ENCODE measurements around the gene TRIM24. TPM values are rescaled to one million over a fixed set of nuclear protein-coding genes. Genes with fewer than 3 reads are reported as not detected.

The TRIM24 gene
- total RNA-seq, 2 donors from 2014 or later = 4.7 to 9.1 TPM

- Histone ChIP-seq H3K9me3 (no peaks in the 10 kb centered on the region), H3K27ac (no peak overlapping the region), H3K27me3 (replicated peaks; ENCODE audit: insufficient read depth) (no peaks in the 10 kb centered on the region), H3K4me3 (no peak overlapping the region), H3K4me1 (ENCODE audit: control insufficient read depth in 1 of 2, low read depth in 2 of 2) (peaks cover 0 to 8% of the 10 kb centered on the region in 2 donors), H3K36me3 (no peaks in the 10 kb centered on the region)
- DNase-seq (ENCODE audit: low spot score) (no peak), ATAC-seq (ENCODE audit: insufficient number of reproducible peaks, low FRiP score, low read depth) (no peak)
- TF ChIP-seq, protein P1, sequence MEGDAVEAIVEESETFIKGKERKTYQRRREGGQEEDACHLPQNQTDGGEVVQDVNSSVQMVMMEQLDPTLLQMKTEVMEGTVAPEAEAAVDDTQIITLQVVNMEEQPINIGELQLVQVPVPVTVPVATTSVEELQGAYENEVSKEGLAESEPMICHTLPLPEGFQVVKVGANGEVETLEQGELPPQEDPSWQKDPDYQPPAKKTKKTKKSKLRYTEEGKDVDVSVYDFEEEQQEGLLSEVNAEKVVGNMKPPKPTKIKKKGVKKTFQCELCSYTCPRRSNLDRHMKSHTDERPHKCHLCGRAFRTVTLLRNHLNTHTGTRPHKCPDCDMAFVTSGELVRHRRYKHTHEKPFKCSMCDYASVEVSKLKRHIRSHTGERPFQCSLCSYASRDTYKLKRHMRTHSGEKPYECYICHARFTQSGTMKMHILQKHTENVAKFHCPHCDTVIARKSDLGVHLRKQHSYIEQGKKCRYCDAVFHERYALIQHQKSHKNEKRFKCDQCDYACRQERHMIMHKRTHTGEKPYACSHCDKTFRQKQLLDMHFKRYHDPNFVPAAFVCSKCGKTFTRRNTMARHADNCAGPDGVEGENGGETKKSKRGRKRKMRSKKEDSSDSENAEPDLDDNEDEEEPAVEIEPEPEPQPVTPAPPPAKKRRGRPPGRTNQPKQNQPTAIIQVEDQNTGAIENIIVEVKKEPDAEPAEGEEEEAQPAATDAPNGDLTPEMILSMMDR (IDR thresholded peaks at IDR 0.05) = no peak
These were observed 52.2 kb downstream of the TRIM24 start for GRCh38 chr7:138512092-138512858.

- H3K36me3 ChIP-seq = no peaks in the 10 kb centered on the region
- no peak overlapping the region for H3K27ac ChIP-seq
- ATAC-seq (ENCODE audit: insufficient number of reproducible peaks, low FRiP score, low read depth) = no peak
- H3K9me3 ChIP-seq = no peaks in the 10 kb centered on the region
- TF ChIP-seq, protein P1 (IDR thresholded peaks at IDR 0.05) = no peak
- H3K4me3 ChIP-seq = no peak overlapping the region
- no peak for DNase-seq (ENCODE audit: low spot score)
- no peaks in the 10 kb centered on the region for H3K27me3 ChIP-seq (replicated peaks; ENCODE audit: insufficient read depth)
- peaks cover 0 to 8% of the 10 kb centered on the region in 2 donors for H3K4me1 ChIP-seq (ENCODE audit: control insufficient read depth in 1 of 2, low read depth in 2 of 2)
These were observed 52.8 kb downstream of the TRIM24 start for GRCh38 chr7:138512885-138513284.

DNA sequence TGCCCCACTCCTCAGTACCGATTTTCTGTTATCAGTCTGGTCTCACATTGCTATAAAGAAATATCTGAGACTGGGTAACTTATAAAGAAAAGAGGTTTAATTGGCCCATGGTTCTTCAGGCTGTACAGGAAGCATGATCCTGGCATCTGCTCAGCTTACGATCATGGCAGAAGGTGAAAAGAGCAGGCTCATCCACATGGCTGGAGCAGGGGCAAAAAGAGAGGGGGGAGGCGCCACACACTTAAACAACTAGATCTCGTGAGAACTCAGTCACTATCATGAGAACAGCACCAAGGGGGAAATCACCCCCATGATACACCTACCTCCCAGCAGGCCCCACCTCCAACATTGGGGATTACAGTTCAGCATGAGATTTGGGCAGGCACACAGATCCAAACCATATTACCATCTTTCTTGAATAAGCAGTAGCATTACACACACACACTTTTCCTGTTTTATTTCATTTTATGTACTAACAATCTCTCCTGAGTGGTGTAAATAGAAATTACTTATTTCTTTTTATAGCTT, 53.3 kb downstream of the TRIM24 start:
- peaks cover under 1% of the 10 kb centered on the region for H3K36me3 ChIP-seq
- H3K27ac ChIP-seq = no peak overlapping the region
- TF ChIP-seq, protein P1 (IDR thresholded peaks at IDR 0.05) = no peak
- ATAC-seq (ENCODE audit: insufficient number of reproducible peaks, low FRiP score, low read depth) (no peak), DNase-seq (ENCODE audit: low spot score) (no peak)
- H3K4me1 ChIP-seq (ENCODE audit: control insufficient read depth in 1 of 2, low read depth in 2 of 2) = peaks cover 0 to 8% of the 10 kb centered on the region in 2 donors
- no peaks in the 10 kb centered on the region for H3K27me3 ChIP-seq (replicated peaks; ENCODE audit: insufficient read depth)
- H3K9me3 ChIP-seq = no peaks in the 10 kb centered on the region
- H3K4me3 ChIP-seq = no peak overlapping the region

GRCh38 chr7:138514044-138514443, 54.0 kb downstream of the TRIM24 start:
- peaks cover 3% of the 10 kb centered on the region for H3K36me3 ChIP-seq
- H3K4me1 ChIP-seq (ENCODE audit: control insufficient read depth in 1 of 2, low read depth in 2 of 2) = peaks cover 0 to 8% of the 10 kb centered on the region in 2 donors
- TF ChIP-seq, protein P1 (IDR thresholded peaks at IDR 0.05) = no peak
- ATAC-seq (ENCODE audit: insufficient number of reproducible peaks, low FRiP score, low read depth) (no peak), DNase-seq (ENCODE audit: low spot score) (no peak)
- H3K27me3 ChIP-seq (replicated peaks; ENCODE audit: insufficient read depth) = no peaks in the 10 kb centered on the region
- H3K9me3 ChIP-seq = no peaks in the 10 kb centered on the region
- H3K4me3 ChIP-seq = no peak overlapping the region
- H3K27ac ChIP-seq = no peak overlapping the region

GRCh38 chr7:138515001-138515528, 55.0 kb downstream of the TRIM24 start:
- TF ChIP-seq, protein P1 (IDR thresholded peaks at IDR 0.05) = no peak
- Histone ChIP-seq H3K27me3 (replicated peaks; ENCODE audit: insufficient read depth) (no peaks in the 10 kb centered on the region), H3K4me3 (no peak overlapping the region), H3K27ac (no peak overlapping the region), H3K36me3 (peaks cover 11% of the 10 kb centered on the region), H3K4me1 (ENCODE audit: control insufficient read depth in 1 of 2, low read depth in 2 of 2) (peaks cover 0 to 8% of the 10 kb centered on the region in 2 donors), H3K9me3 (no peaks in the 10 kb centered on the region)
- DNase-seq (ENCODE audit: low spot score) (no peak), ATAC-seq (ENCODE audit: insufficient number of reproducible peaks, low FRiP score, low read depth) (no peak)

Data from thoracic aorta (tissue), 2 donors.